Activated T-cell treated with anti-CD3 and anti-CD28 coated beads, Interleukin-2, amount 50 U/mL, for 4 hours (primary cell): ENCODE results near the gene STPG4. TPM values are rescaled to one million over a fixed set of nuclear protein-coding genes. Genes with fewer than 3 reads are reported as not detected.

Source experiments
- ATAC-seq, 2 donors: fragments of 200-7000 bp; cut with Tn5 transposase; one replicate each; pipeline ENCODE4 v1.10.0; 2021
- DNase-seq: peaks from one replicate; pipeline ENCODE4 v3.0.0-alpha.2; 2020
- H3K27me3 Mint-ChIP-seq: one replicate; pipeline ENCODE4 v1.8.0; 2021; ENCODE audit warnings: low read depth, mixed read lengths
- H3K36me3 Mint-ChIP-seq: one replicate; pipeline ENCODE4 v1.8.0; 2022; ENCODE audit warnings: mixed read lengths; ENCODE audit not compliant: insufficient read depth
- H3K4me1 Mint-ChIP-seq: one replicate; pipeline ENCODE4 v1.8.0; 2021; ENCODE audit warnings: low read depth, mixed read lengths
- H3K4me3 Mint-ChIP-seq: one replicate; pipeline ENCODE4 v1.8.0; 2021; ENCODE audit warnings: mild to moderate bottlenecking, moderate library complexity, mixed read lengths
- H3K9me3 Mint-ChIP-seq: one replicate; pipeline ENCODE4 v1.8.0; 2021; ENCODE audit warnings: mixed read lengths
- total RNA-seq, 3 donors: library from RNA; stranded (reverse); gene quantifications; one replicate each; pipeline ENCODE4 v1.2.1, GENCODE V29; 2021

The STPG4 gene
- total RNA-seq, 3 donors from 2014 or later = not detected

GRCh38 chr2:47095349-47096020, 59.6 kb downstream of the STPG4 start:
- ATAC-seq = no peak
- Mint-ChIP-seq H3K9me3 (no peaks in the 10 kb centered on the region), H3K4me1 (no peaks in the 10 kb centered on the region), H3K36me3 (no peaks in the 10 kb centered on the region), H3K27me3 (peaks cover under 1% of the 10 kb centered on the region), H3K4me3 (no peak overlapping the region)
- no peak for DNase-seq

- no peaks in the 10 kb centered on the region for H3K4me1 Mint-ChIP-seq
- no peak for DNase-seq
- no peak overlapping the region for H3K4me3 Mint-ChIP-seq
- H3K9me3 Mint-ChIP-seq = no peaks in the 10 kb centered on the region
- ATAC-seq = no peak
- H3K36me3 Mint-ChIP-seq = no peaks in the 10 kb centered on the region
- H3K27me3 Mint-ChIP-seq = no peaks in the 10 kb centered on the region
These were observed 60.5 kb downstream of the STPG4 start for GRCh38 chr2:47094511-47095142.

GRCh38 chr2:47093626-47094025, 61.5 kb downstream of the STPG4 start:
- H3K4me3 Mint-ChIP-seq = no peak overlapping the region
- H3K9me3 Mint-ChIP-seq = no peaks in the 10 kb centered on the region
- no peak for ATAC-seq
- H3K27me3 Mint-ChIP-seq = no peaks in the 10 kb centered on the region
- H3K4me1 Mint-ChIP-seq = no peaks in the 10 kb centered on the region
- H3K36me3 Mint-ChIP-seq = no peaks in the 10 kb centered on the region
- no peak for DNase-seq

- H3K9me3 Mint-ChIP-seq = no peaks in the 10 kb centered on the region
- DNase-seq (no peak), ATAC-seq (no peak)
- no peaks in the 10 kb centered on the region for H3K36me3 Mint-ChIP-seq
- no peaks in the 10 kb centered on the region for H3K4me1 Mint-ChIP-seq
- H3K27me3 Mint-ChIP-seq = no peaks in the 10 kb centered on the region
- H3K4me3 Mint-ChIP-seq = no peak overlapping the region
These were observed 62.6 kb downstream of the STPG4 start for GRCh38 chr2:47092465-47092864.

- Mint-ChIP-seq H3K4me3 (no peak overlapping the region), H3K36me3 (no peaks in the 10 kb centered on the region), H3K9me3 (no peaks in the 10 kb centered on the region), H3K4me1 (peaks cover 4% of the 10 kb centered on the region), H3K27me3 (no peaks in the 10 kb centered on the region)
- ATAC-seq = no peak
- DNase-seq = no peak
These were observed 64.0 kb downstream of the STPG4 start for GRCh38 chr2:47091118-47091517.

- Mint-ChIP-seq H3K36me3 (no peaks in the 10 kb centered on the region), H3K4me1 (peaks cover 10% of the 10 kb centered on the region), H3K9me3 (no peaks in the 10 kb centered on the region), H3K27me3 (no peaks in the 10 kb centered on the region), H3K4me3 (no peak overlapping the region)
- ATAC-seq (no peak), DNase-seq (no peak)
These were observed 66.0 kb downstream of the STPG4 start for GRCh38 chr2:47089083-47089464.

- no peaks in the 10 kb centered on the region for H3K36me3 Mint-ChIP-seq
- no peaks in the 10 kb centered on the region for H3K27me3 Mint-ChIP-seq
- ATAC-seq = no peak
- H3K9me3 Mint-ChIP-seq = no peaks in the 10 kb centered on the region
- H3K4me1 Mint-ChIP-seq = peaks cover 10% of the 10 kb centered on the region
- H3K4me3 Mint-ChIP-seq = no peak overlapping the region
- no peak for DNase-seq
These were observed 66.6 kb downstream of the STPG4 start for GRCh38 chr2:47088371-47089082.

GRCh38 chr2:47087051-47087450, 68.1 kb downstream of the STPG4 start:
- H3K36me3 Mint-ChIP-seq = no peaks in the 10 kb centered on the region
- H3K9me3 Mint-ChIP-seq = no peaks in the 10 kb centered on the region
- H3K4me3 Mint-ChIP-seq = no peak overlapping the region
- H3K4me1 Mint-ChIP-seq = peaks cover 10% of the 10 kb centered on the region
- DNase-seq (no peak), ATAC-seq (no peak)
- H3K27me3 Mint-ChIP-seq = no peaks in the 10 kb centered on the region

GRCh38 chr2:47086571-47086970, 68.5 kb downstream of the STPG4 start:
- Mint-ChIP-seq H3K36me3 (no peaks in the 10 kb centered on the region), H3K9me3 (no peaks in the 10 kb centered on the region), H3K27me3 (no peaks in the 10 kb centered on the region), H3K4me3 (no peak overlapping the region), H3K4me1 (peaks cover 10% of the 10 kb centered on the region)
- no peak for DNase-seq
- ATAC-seq = no peak

GRCh38 chr2:47086054-47086471, 69.0 kb downstream of the STPG4 start:
- H3K4me1 Mint-ChIP-seq = peaks cover 10% of the 10 kb centered on the region

GRCh38 chr2:47083886-47084687, 71.0 kb downstream of the STPG4 start:
- no peak for ATAC-seq
- no peaks in the 10 kb centered on the region for H3K36me3 Mint-ChIP-seq

More at GRCh38 chr2:47086054-47086471, 69.0 kb downstream of the STPG4 start:
- Mint-ChIP-seq H3K4me3 (peak overlapping the region; percentile 67), H3K27me3 (no peaks in the 10 kb centered on the region), H3K36me3 (no peaks in the 10 kb centered on the region), H3K9me3 (no peaks in the 10 kb centered on the region)
- DNase-seq (no peak), ATAC-seq (peak in 1 of 2 donors; percentile 52)

GRCh38 chr2:47083485-47083884, 71.6 kb downstream of the STPG4 start:
- ATAC-seq = no peak
- no peak for DNase-seq
- H3K4me3 Mint-ChIP-seq = no peak overlapping the region
- H3K9me3 Mint-ChIP-seq = no peaks in the 10 kb centered on the region
- peaks cover 10% of the 10 kb centered on the region for H3K4me1 Mint-ChIP-seq
- H3K36me3 Mint-ChIP-seq = no peaks in the 10 kb centered on the region
- H3K27me3 Mint-ChIP-seq = no peaks in the 10 kb centered on the region

More at GRCh38 chr2:47083886-47084687, 71.0 kb downstream of the STPG4 start:
- DNase-seq = no peak
- no peaks in the 10 kb centered on the region for H3K9me3 Mint-ChIP-seq
- no peak overlapping the region for H3K4me3 Mint-ChIP-seq
- H3K27me3 Mint-ChIP-seq = no peaks in the 10 kb centered on the region
- peaks cover 10% of the 10 kb centered on the region for H3K4me1 Mint-ChIP-seq

GRCh38 chr2:47083005-47083404, 72.1 kb downstream of the STPG4 start:
- no peak overlapping the region for H3K4me3 Mint-ChIP-seq
- no peaks in the 10 kb centered on the region for H3K9me3 Mint-ChIP-seq
- peaks cover 10% of the 10 kb centered on the region for H3K4me1 Mint-ChIP-seq
- H3K27me3 Mint-ChIP-seq = no peaks in the 10 kb centered on the region
- DNase-seq = no peak
- no peaks in the 10 kb centered on the region for H3K36me3 Mint-ChIP-seq
- ATAC-seq = no peak

- Mint-ChIP-seq H3K27me3 (no peaks in the 10 kb centered on the region), H3K4me1 (peaks cover 4% of the 10 kb centered on the region), H3K36me3 (no peaks in the 10 kb centered on the region), H3K9me3 (no peaks in the 10 kb centered on the region), H3K4me3 (no peak overlapping the region)
- DNase-seq (no peak), ATAC-seq (no peak)
These were observed 74.2 kb downstream of the STPG4 start for GRCh38 chr2:47080888-47081301.
